Endothelial cell of umbilical vein (primary cell): ENCODE measurements around the gene CASK.

Source experiments
- EZH2 ChIP-seq: IDR thresholded peaks from 2 replicates; pipeline ENCODE4 v1.6.1; 2012; ENCODE audit warnings: borderline replicate concordance, low read depth, mild to moderate bottlenecking, moderate library complexity, low read length, inconsistent platforms; ENCODE audit not compliant: severe bottlenecking
- GATA2 ChIP-seq: IDR thresholded peaks from 2 replicates; pipeline ENCODE4 v1.7.0; 2011; ENCODE audit warnings: low read depth, mild to moderate bottlenecking, moderate library complexity, mixed read lengths, low read length; ENCODE audit not compliant: insufficient read length, insufficient read depth
- JUN ChIP-seq: IDR thresholded peaks from 2 replicates; pipeline ENCODE4 v1.6.1; 2011; ENCODE audit warnings: borderline replicate concordance, low read depth; ENCODE audit not compliant: insufficient read length, insufficient read depth
- POLR2A ChIP-seq: IDR thresholded peaks from 2 replicates; pipeline ENCODE4 v1.6.1; 2012; ENCODE audit warnings: low read depth, mild to moderate bottlenecking, control low read depth, low read length
- POLR2AphosphoS5 ChIP-seq: IDR thresholded peaks from 2 replicates; pipeline ENCODE4 v1.6.1; 2012; ENCODE audit warnings: low read depth, mild to moderate bottlenecking, control low read depth, low read length, moderate library complexity; ENCODE audit not compliant: insufficient read depth
- TF ChIP-seq, protein P1 (sequence below), 2 donors: IDR thresholded peaks; 1 replicate in 1 of 2; 2 replicates in 1 of 2; pipeline ENCODE4 v1.5.1; 2011; ENCODE audit warnings: low read length in 2 of 2, mild to moderate bottlenecking in 2 of 2, moderate library complexity in 2 of 2, control low read depth in 1 of 2, inconsistent platforms in 1 of 2, low read depth in 1 of 2; ENCODE audit not compliant: insufficient read depth in 1 of 2; ENCODE audit errors: extremely low read depth in 1 of 2
- TF ChIP-seq, protein P2 (sequence below): IDR thresholded peaks from 2 replicates; pipeline ENCODE4 v1.6.1; 2011; ENCODE audit not compliant: insufficient read depth, insufficient read length

DNA sequence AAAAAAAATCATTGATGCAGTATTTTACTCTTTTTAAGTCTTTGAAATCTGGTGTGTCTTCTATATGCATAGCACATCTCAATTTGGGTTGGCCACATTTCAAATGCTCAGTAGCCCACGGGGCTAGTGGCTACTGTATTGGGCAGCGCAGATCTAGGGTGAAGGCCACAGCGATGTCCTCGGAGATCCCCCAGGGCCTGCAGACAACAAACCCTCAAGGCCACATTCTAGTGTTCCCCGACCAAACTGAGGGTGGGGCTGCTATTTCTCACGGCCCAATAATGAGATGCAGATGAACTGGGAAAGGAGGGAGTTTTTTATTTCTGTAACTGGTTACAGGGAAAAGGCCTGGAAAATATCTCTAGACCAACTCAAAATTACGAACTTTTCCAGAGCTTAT, 452.6 kb downstream of the CASK start:
- TF ChIP-seq POLR2AphosphoS5 (no peak), JUN (no peak), EZH2 (no peak), POLR2A (no peak), GATA2 (no peak)
- TF ChIP-seq, protein P1, sequence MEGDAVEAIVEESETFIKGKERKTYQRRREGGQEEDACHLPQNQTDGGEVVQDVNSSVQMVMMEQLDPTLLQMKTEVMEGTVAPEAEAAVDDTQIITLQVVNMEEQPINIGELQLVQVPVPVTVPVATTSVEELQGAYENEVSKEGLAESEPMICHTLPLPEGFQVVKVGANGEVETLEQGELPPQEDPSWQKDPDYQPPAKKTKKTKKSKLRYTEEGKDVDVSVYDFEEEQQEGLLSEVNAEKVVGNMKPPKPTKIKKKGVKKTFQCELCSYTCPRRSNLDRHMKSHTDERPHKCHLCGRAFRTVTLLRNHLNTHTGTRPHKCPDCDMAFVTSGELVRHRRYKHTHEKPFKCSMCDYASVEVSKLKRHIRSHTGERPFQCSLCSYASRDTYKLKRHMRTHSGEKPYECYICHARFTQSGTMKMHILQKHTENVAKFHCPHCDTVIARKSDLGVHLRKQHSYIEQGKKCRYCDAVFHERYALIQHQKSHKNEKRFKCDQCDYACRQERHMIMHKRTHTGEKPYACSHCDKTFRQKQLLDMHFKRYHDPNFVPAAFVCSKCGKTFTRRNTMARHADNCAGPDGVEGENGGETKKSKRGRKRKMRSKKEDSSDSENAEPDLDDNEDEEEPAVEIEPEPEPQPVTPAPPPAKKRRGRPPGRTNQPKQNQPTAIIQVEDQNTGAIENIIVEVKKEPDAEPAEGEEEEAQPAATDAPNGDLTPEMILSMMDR (IDR thresholded peaks at IDR 0.05; ENCODE audit: extremely low read depth in 1 of 2, insufficient read depth in 1 of 2, low read depth in 1 of 2, low read length in 2 of 2): no peak
- TF ChIP-seq, protein P2, sequence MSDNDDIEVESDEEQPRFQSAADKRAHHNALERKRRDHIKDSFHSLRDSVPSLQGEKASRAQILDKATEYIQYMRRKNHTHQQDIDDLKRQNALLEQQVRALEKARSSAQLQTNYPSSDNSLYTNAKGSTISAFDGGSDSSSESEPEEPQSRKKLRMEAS: no peak
